GM12878 (cell line): ENCODE data around the gene IDS. TPM values are rescaled to one million over a fixed set of nuclear protein-coding genes. Genes with fewer than 3 reads are reported as not detected.
"Not testable (repeated sequence)": the region's sequence is repeated elsewhere in the genome, so short reads cannot be mapped to it uniquely, and the experiment has no call there.

Experiments used
- ATAC-seq: fragments of 200-7000 bp; cut with Tn5 transposase; 3 replicates; pipeline ENCODE4 v1.9.1; 2020; ENCODE audit warnings: mild to moderate bottlenecking, moderate library complexity
- BruUV-seq: library from RNA; stranded (reverse); fragments of 400-500 nt; replicated peaks from 2 replicates; lab custom pipeline; 2021; lab: Mats Ljungman, UMichigan
- CTCF ChIA-PET: fragments of 300-600 bp; sonication (Branson Sonifier 250); formaldehyde crosslinking; extraction: SDS; loops from one replicate; lab custom pipeline; 2021; ENCODE audit warnings: inconsistent platforms; lab: Yijun Ruan, JAX
- POLR2A ChIA-PET: fragments of 350-600 bp; formaldehyde crosslinking; extraction: SDS; loops from one replicate; lab custom pipeline; 2021; ENCODE audit warnings: inconsistent platforms; lab: Charles Lee
- RAD21 ChIA-PET: fragments of 300-600 bp; sonication (Branson Sonifier 250); formaldehyde crosslinking; loops from one replicate; lab custom pipeline; 2023; ENCODE audit warnings: antibody characterized with exemption; ENCODE audit not compliant: unreplicated experiment; lab: Charles Lee
- SMC1A ChIA-PET: fragments of 300-600 bp; sonication (Branson Sonifier 250); formaldehyde crosslinking; loops from one replicate; lab custom pipeline; 2023; ENCODE audit not compliant: unreplicated experiment, uncharacterized antibody; lab: Charles Lee
- DNase-seq: peaks from one replicate; pipeline ENCODE4 v3.0.0-alpha.2; 2011; ENCODE audit warnings: low read depth, low spot score
- FAIRE-seq: peaks from 3 replicates; lab custom pipeline; 2011; peaks lifted over from hg19 to GRCh38; lab: Jason Lieb, UNC
- H2AFZ ChIP-seq: 2 replicates; pipeline ENCODE4 v1.6.0; 2011; ENCODE audit warnings: low read depth, low read length, control low read depth; ENCODE audit not compliant: control insufficient read depth
- H3K27ac ChIP-seq: 2 replicates; pipeline ENCODE4 v1.5.1; 2011; ENCODE audit warnings: control low read depth; ENCODE audit not compliant: control insufficient read depth, insufficient read depth
- H3K27me3 ChIP-seq, 2 experiments: replicated peaks in 1 of 2; 2 replicates each; pipeline versions ENCODE4 v1.6.0 to v1.6.1; 2011; ENCODE audit warnings: low read length in 1 of 2; ENCODE audit not compliant: control insufficient read depth in 2 of 2, insufficient read depth in 2 of 2
- H3K36me3 ChIP-seq, 2 experiments: 2 replicates each; pipeline ENCODE4 v1.5.1; 2011; ENCODE audit warnings: low read length in 1 of 2; ENCODE audit not compliant: control insufficient read depth in 2 of 2, insufficient read depth in 2 of 2
- H3K4me1 ChIP-seq: 2 replicates; pipeline ENCODE4 v1.6.1; 2011; ENCODE audit warnings: mild to moderate bottlenecking, low read length, moderate library complexity, mixed read lengths; ENCODE audit not compliant: control insufficient read depth, insufficient read depth
- H3K4me2 ChIP-seq: 2 replicates; pipeline ENCODE4 v1.6.0; 2011; ENCODE audit warnings: control low read depth; ENCODE audit not compliant: control insufficient read depth, insufficient read depth
- H3K4me3 ChIP-seq: fragments of 200-600 bp; sonication (generic); 2 replicates; pipeline ENCODE4 v1.5.1; 2016
- H3K79me2 ChIP-seq: 2 replicates; pipeline ENCODE4 v1.6.0; 2011; ENCODE audit warnings: low read length; ENCODE audit not compliant: control insufficient read depth, insufficient read depth
- H3K9ac ChIP-seq: 2 replicates; pipeline ENCODE4 v1.8.0; 2011; ENCODE audit warnings: low read length, control low read depth, mixed read lengths; ENCODE audit not compliant: control insufficient read depth, insufficient read depth
- H3K9me3 ChIP-seq: replicated peaks from 3 replicates; pipeline ENCODE4 v1.5.1; 2011; ENCODE audit warnings: mild to moderate bottlenecking, low read length; ENCODE audit not compliant: control insufficient read depth, insufficient read depth
- H4K20me1 ChIP-seq: 2 replicates; pipeline ENCODE4 v1.6.0; 2011; ENCODE audit not compliant: control insufficient read depth, insufficient read depth
- BMI1 ChIP-seq: fragments of 450-650 bp; IDR thresholded peaks from 2 replicates; pipeline ENCODE4 v1.6.1; 2016; ENCODE audit warnings: mild to moderate bottlenecking, moderate library complexity, borderline replicate concordance
- EGR1 ChIP-seq, 2 experiments: IDR thresholded peaks; 1 replicate in 1 of 2; 2 replicates in 1 of 2; pipeline ENCODE4 v1.6.1; 2011 to 2012; ENCODE audit warnings: low read depth in 2 of 2, low read length in 2 of 2, borderline replicate concordance in 1 of 2, mild to moderate bottlenecking in 1 of 2, moderate library complexity in 1 of 2
- ETV6 ChIP-seq, 2 experiments: fragments of 450-650 bp in 1 of 2; IDR thresholded peaks in 1 of 2; conservative IDR thresholded peaks in 1 of 2; 2 replicates each; pipeline ENCODE4 v1.6.1; 2014; ENCODE audit warnings: antibody characterized with exemption in 1 of 2, borderline replicate concordance in 1 of 2, low read depth in 1 of 2, mild to moderate bottlenecking in 1 of 2, moderate library complexity in 1 of 2
- TCF3 ChIP-seq: IDR thresholded peaks from 2 replicates; pipeline ENCODE4 v1.6.1; 2012; ENCODE audit warnings: low read depth, mild to moderate bottlenecking, low read length, borderline replicate concordance; ENCODE audit not compliant: insufficient read depth
- WGBS: methylation state at CpG from one replicate; pipeline ENCODE4 v1.1.6; 2016; ENCODE audit warnings: low lambda C conversion rate; ENCODE audit not compliant: insufficient replicate concordance, insufficient coverage; ENCODE audit errors: missing lambda C conversion rate; 5-methylcytosine and 5-hydroxymethylcytosine counted together
- in situ Hi-C: fragments of 300-500 bp; cut with MboI; formaldehyde crosslinking; loops from 9 replicates; pipeline ENCODE4 v1.14.3; 2018; ENCODE audit warnings: mixed read lengths
- intact Hi-C: fragments of 100-400 bp; cut with micrococcal nuclease; formaldehyde crosslinking; loops from one replicate; pipeline ENCODE4 v1.14.2; 2022; ENCODE audit not compliant: unreplicated experiment
- polyA plus RNA-seq, 11 experiments: library from polyadenylated mRNA; depleted of rRNA in 4 of 11; unstranded in 6 of 11; stranded (reverse) in 5 of 11; fragments of >200 nt; fragmentation: Nextera tagmentation in 4 of 11; fragmentation: Illumina TruSeq in 1 of 11; extraction: Ambion mirVana in 4 of 11; extraction: Trizol in 1 of 11; gene quantifications; 1 replicate in 1 of 11; 2 replicates in 10 of 11; pipeline versions ENCODE4 v1.2.1 to v1.2.3, GENCODE V29; 2011 to 2016; ENCODE audit warnings: inconsistent platforms in 2 of 11, missing spikeins in 2 of 11, low read depth in 1 of 11
- total RNA-seq, 4 experiments: library from RNA; depleted of rRNA in 3 of 4; stranded (reverse); fragments of >200 nt in 3 of 4; fragmentation: Illumina TruSeq in 1 of 4; extraction: Trizol in 1 of 4; gene quantifications; 2 replicates each; pipeline versions ENCODE4 v1.2.1 to v1.2.3, GENCODE V29; 2013 to 2021

IDS gene
- total and polyA plus RNA-seq, 10 of the 15 experiments (the other 5 are each of a cell fraction or from before 2014, with no cell fraction given) = 6.1 to 79.1 (median 51.7) TPM

DNA sequence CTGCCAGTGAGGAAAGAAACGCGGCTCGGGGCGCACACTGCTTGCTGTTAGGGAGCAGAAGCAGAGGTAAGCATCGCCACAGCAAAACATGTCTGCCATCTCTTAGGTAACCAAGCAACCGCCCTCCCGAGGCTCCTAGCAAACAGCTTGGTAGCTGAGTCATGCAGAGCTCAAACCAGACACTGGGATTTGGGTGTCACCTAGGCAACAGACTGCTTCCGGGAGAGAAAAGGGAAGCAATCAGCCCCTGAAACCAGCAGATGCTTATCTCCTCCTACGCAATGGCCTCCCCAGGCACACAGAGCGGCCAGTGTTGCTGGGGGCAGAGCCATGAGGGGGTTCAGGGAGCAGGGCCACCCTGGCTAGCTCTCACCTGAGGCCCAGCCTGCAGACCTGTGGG, 1.7 kb downstream of the IDS start:
- H3K9me3 ChIP-seq, H3K4me2 ChIP-seq, H4K20me1 ChIP-seq, H3K9ac ChIP-seq, H3K4me3 ChIP-seq, H3K27me3 ChIP-seq, H2AFZ ChIP-seq, H3K36me3 ChIP-seq, SMC1A ChIA-PET, H3K79me2 ChIP-seq, BruUV-seq, H3K27ac ChIP-seq: not testable (repeated sequence)
- peak; percentile 34; the same call in 1 of the 2 replicates for TF ChIP-seq BMI1
- peak in 1 of 2 experiments; percentile 64; a peak in 1 of 3 replicates for TF ChIP-seq EGR1 (IDR thresholded peaks at IDR 0.05; ENCODE audit: borderline replicate concordance in 1 of 2, low read depth in 2 of 2, low read length in 2 of 2)
- TF ChIP-seq ETV6 (conservative IDR thresholded peaks at IDR 0.05 in 1 of 2, IDR thresholded peaks at IDR 0.05 in 1 of 2; ENCODE audit: borderline replicate concordance in 1 of 2, low read depth in 1 of 2) = 0 out of 4 replicates have a peak, but pooled peaks of 1 of the 2 experiments have one; percentile 34
- TF ChIP-seq TCF3 = 0 out of 2 replicates have a peak, but pooled peaks have one; percentile 15
- in situ Hi-C loops = loop anchor here (25.0 kb wide), 1 partner anchor 1184 kb away; the partner anchor contains the start of gene MTMR1
- 25% methylated on average over 4 of the region's 10 CpGs for WGBS
- RAD21 ChIA-PET = interaction anchor here (1.1 kb wide), 1 partner anchor 37 kb away, joined by 3 read pairs; the partner anchor contains the start of gene EOLA1
- CTCF ChIA-PET = interaction anchor here (0.7 to 1.2 kb wide), 2 partner anchors 9 to 435 kb away, joined by 3 read pairs; no protein-coding TSS in a partner anchor
- peaks cover 23% of the 10 kb centered on the region for H3K4me1 ChIP-seq
- intact Hi-C loops = loop anchor here (10.0 kb wide), 1 partner anchor 431 kb away; the partner anchor contains the start of gene EOLA2
- POLR2A ChIA-PET = interaction anchor here (1.2 to 1.9 kb wide), 2 partner anchors 9 to 36 kb away, joined by 3 to 12 read pairs; no protein-coding TSS in a partner anchor
- peak; percentile 11 for DNase-seq
- ATAC-seq = peak; percentile 74
- peak; percentile 89 for FAIRE-seq

DNA sequence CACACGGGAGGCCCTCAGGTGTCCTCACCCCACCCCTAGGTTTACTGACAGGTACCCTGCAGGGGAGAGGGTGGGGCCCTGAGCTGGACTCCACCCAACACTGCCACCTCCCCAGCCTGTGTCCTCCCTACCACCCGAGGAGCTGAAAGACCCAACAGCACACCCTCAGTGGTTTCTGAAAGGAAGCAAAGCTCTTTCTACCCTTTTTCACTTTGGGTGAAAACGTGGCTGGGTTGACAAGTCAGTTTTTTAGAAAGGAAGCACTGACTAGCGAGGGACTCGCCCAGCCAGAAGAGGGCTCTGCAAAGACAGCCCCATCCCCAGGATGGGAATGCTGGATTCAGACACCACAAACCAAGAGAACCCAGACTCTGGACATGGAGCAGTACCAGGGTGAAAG, 2.2 kb downstream of the IDS start:
- H3K9ac ChIP-seq, FAIRE-seq, BruUV-seq, SMC1A ChIA-PET, DNase-seq, POLR2A ChIA-PET, H3K79me2 ChIP-seq, H3K4me2 ChIP-seq, H3K9me3 ChIP-seq, H3K27ac ChIP-seq, H4K20me1 ChIP-seq, H2AFZ ChIP-seq, H3K27me3 ChIP-seq, H3K36me3 ChIP-seq: not testable (repeated sequence)
- RAD21 ChIA-PET = interaction anchor here (1.1 to 2.5 kb wide), 2 partner anchors 38 to 437 kb away, joined by 3 to 5 read pairs; partner anchors contain the start of gene EOLA1
- peak overlapping the region; percentile 12; the same call in 1 of the 2 replicates for H3K4me3 ChIP-seq
- intact Hi-C loops (loop anchor here (10.0 kb wide), 1 partner anchor 432 kb away; the partner anchor contains the start of gene EOLA2), in situ Hi-C loops (loop anchor here (25.0 kb wide), 1 partner anchor 1184 kb away; the partner anchor contains the start of gene MTMR1)
- WGBS = 0% methylated on average over 5 of the region's 5 CpGs
- ATAC-seq = peak; percentile 20
- peaks cover 23% of the 10 kb centered on the region for H3K4me1 ChIP-seq
- CTCF ChIA-PET = interaction anchor here (0.7 to 1.2 kb wide), 2 partner anchors 9 to 436 kb away, joined by 3 read pairs; no protein-coding TSS in a partner anchor
